Neural cell (in vitro differentiated cells): ENCODE measurements around the gene RCL1.

ENCODE experiments used
- EP300 ChIP-seq: fragments of 450-650 bp; conservative IDR thresholded peaks from 2 replicates; pipeline ENCODE4 v1.6.1; 2014; ENCODE audit warnings: antibody characterized with exemption, mild to moderate bottlenecking, moderate library complexity; ENCODE audit not compliant: poor library complexity, severe bottlenecking
- EZH2 ChIP-seq: fragments of 200-600, 300-800 bp; shearing (Covaris generic), sonication (generic); IDR thresholded peaks from 2 replicates; pipeline ENCODE4 v1.6.1; 2014; ENCODE audit warnings: antibody characterized with exemption, low read length, borderline replicate concordance, mild to moderate bottlenecking; ENCODE audit not compliant: insufficient read depth, poor library complexity, severe bottlenecking
- SMC3 ChIP-seq: fragments of 450-650 bp; conservative IDR thresholded peaks from 2 replicates; pipeline ENCODE4 v1.6.1; 2014; ENCODE audit warnings: antibody characterized with exemption, mild to moderate bottlenecking, moderate library complexity; ENCODE audit not compliant: poor library complexity
- TF ChIP-seq, protein P1 (sequence below): fragments of 450-650 bp; IDR thresholded peaks from 2 replicates; pipeline ENCODE4 v1.5.1; 2014; ENCODE audit warnings: antibody characterized with exemption, mild to moderate bottlenecking, moderate library complexity; ENCODE audit not compliant: poor library complexity, severe bottlenecking
- TF ChIP-seq, protein P2 (sequence below): IDR thresholded peaks from 2 replicates; pipeline ENCODE4 v1.6.1; 2012; ENCODE audit warnings: borderline replicate concordance

DNA sequence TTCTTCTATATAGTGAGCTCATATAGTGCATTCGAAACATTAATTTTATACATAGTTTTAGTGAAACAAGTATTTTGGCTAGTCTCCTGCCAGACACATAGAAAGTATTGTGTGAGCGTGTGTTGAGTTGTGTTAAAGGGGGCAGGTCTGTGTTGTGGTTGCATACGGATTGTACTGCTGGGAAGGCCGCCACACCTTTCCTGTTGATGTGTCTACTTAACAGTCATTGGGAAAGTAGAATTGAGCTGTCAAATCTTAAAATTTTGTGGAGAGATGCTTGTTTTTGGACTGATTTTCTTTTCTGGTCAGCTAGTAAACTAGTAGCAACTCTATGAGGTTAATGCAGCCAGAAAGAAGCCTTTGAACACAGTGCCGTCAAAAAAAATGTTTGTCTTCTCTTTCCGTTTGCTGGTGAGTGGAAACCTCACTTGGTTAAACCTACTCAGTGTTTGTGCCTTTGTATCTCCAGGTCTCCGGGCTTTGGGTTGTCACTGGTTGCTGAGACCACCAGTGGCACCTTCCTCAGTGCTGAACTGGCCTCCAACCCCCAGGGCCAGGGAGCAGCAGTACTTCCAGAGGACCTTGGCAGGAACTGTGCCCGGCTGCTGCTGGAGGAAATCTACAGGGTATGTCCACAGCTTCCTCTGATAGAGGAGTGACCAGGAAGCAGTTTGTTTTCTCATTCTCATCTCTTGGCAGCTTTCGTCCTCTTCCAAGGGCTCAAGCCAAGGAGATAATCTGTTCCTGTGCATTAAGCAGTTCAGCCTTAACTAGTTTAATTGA, 51.5 kb downstream of the RCL1 start:
- TF ChIP-seq, protein P1, sequence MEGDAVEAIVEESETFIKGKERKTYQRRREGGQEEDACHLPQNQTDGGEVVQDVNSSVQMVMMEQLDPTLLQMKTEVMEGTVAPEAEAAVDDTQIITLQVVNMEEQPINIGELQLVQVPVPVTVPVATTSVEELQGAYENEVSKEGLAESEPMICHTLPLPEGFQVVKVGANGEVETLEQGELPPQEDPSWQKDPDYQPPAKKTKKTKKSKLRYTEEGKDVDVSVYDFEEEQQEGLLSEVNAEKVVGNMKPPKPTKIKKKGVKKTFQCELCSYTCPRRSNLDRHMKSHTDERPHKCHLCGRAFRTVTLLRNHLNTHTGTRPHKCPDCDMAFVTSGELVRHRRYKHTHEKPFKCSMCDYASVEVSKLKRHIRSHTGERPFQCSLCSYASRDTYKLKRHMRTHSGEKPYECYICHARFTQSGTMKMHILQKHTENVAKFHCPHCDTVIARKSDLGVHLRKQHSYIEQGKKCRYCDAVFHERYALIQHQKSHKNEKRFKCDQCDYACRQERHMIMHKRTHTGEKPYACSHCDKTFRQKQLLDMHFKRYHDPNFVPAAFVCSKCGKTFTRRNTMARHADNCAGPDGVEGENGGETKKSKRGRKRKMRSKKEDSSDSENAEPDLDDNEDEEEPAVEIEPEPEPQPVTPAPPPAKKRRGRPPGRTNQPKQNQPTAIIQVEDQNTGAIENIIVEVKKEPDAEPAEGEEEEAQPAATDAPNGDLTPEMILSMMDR: no peak
- TF ChIP-seq SMC3 (no peak), EP300 (no peak), EZH2 (no peak)
- TF ChIP-seq, protein P2, sequence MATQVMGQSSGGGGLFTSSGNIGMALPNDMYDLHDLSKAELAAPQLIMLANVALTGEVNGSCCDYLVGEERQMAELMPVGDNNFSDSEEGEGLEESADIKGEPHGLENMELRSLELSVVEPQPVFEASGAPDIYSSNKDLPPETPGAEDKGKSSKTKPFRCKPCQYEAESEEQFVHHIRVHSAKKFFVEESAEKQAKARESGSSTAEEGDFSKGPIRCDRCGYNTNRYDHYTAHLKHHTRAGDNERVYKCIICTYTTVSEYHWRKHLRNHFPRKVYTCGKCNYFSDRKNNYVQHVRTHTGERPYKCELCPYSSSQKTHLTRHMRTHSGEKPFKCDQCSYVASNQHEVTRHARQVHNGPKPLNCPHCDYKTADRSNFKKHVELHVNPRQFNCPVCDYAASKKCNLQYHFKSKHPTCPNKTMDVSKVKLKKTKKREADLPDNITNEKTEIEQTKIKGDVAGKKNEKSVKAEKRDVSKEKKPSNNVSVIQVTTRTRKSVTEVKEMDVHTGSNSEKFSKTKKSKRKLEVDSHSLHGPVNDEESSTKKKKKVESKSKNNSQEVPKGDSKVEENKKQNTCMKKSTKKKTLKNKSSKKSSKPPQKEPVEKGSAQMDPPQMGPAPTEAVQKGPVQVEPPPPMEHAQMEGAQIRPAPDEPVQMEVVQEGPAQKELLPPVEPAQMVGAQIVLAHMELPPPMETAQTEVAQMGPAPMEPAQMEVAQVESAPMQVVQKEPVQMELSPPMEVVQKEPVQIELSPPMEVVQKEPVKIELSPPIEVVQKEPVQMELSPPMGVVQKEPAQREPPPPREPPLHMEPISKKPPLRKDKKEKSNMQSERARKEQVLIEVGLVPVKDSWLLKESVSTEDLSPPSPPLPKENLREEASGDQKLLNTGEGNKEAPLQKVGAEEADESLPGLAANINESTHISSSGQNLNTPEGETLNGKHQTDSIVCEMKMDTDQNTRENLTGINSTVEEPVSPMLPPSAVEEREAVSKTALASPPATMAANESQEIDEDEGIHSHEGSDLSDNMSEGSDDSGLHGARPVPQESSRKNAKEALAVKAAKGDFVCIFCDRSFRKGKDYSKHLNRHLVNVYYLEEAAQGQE: no peak
